ENCODE data around the gene SPOUT1.
A peak's percentile ranks its signal among the peaks of the same experiment; 100 is the strongest.
"Not testable (repeated sequence)": the region's sequence is repeated elsewhere in the genome, so short reads cannot be mapped to it uniquely, and the experiment has no call there.

SPOUT1 gene

GRCh38 chr9:128808543-128808942 lies 21.1 kb downstream of the SPOUT1 start:
- DNase-seq = no peak

GRCh38 chr9:128807827-128808226 lies 21.8 kb downstream of the SPOUT1 start:
- DNase-seq = no peak

GRCh38 chr9:128805661-128806060 lies 23.9 kb downstream of the SPOUT1 start:
- no peak for DNase-seq

GRCh38 chr9:128802482-128802881 lies 27.1 kb downstream of the SPOUT1 start:
- DNase-seq = no peak

- no peak for DNase-seq
Measured at GRCh38 chr9:128800061-128800460, 29.5 kb downstream of the SPOUT1 start.

GRCh38 chr9:128798896-128799295 lies 30.7 kb downstream of the SPOUT1 start:
- no peak for DNase-seq

- not testable (repeated sequence) for DNase-seq
Measured at GRCh38 chr9:128794961-128795360, 34.6 kb downstream of the SPOUT1 start.

- no peak for DNase-seq
Measured at GRCh38 chr9:128792978-128793686, 36.5 kb downstream of the SPOUT1 start.

- no peak for DNase-seq
Measured at GRCh38 chr9:128792134-128792533, 37.5 kb downstream of the SPOUT1 start.

- no peak for DNase-seq
Measured at GRCh38 chr9:128790536-128790935, 39.1 kb downstream of the SPOUT1 start.

- no peak for DNase-seq
Measured at GRCh38 chr9:128788445-128788844, 41.1 kb downstream of the SPOUT1 start.

- no peak for DNase-seq
Measured at GRCh38 chr9:128787659-128788058, 41.9 kb downstream of the SPOUT1 start.

- DNase-seq = peak; percentile 56
Measured at GRCh38 chr9:128786681-128787601, 42.7 kb downstream of the SPOUT1 start, which contains the start of gene TBC1D13. Gene TBC1D13 (plus strand): TSS chr9:128787253. CDS start chr9:128787354, 101 bp downstream.

GRCh38 chr9:128785427-128785826 lies 44.2 kb downstream of the SPOUT1 start:
- no peak for DNase-seq

- DNase-seq = no peak
Measured at GRCh38 chr9:128782669-128783068, 46.9 kb downstream of the SPOUT1 start.

- DNase-seq = no peak
Measured at GRCh38 chr9:128781187-128782070, 48.2 kb downstream of the SPOUT1 start.

- DNase-seq = not testable (repeated sequence)
Measured at GRCh38 chr9:128780093-128780492, 49.5 kb downstream of the SPOUT1 start.

GRCh38 chr9:128774804-128775203 lies 54.8 kb downstream of the SPOUT1 start:
- DNase-seq = no peak

- no peak for DNase-seq
Measured at GRCh38 chr9:128773049-128773448, 56.5 kb downstream of the SPOUT1 start.

GRCh38 chr9:128771745-128772519 lies 57.7 kb downstream of the SPOUT1 start, which contains the start of gene ZER1:
Gene ZER1 (minus strand): TSS chr9:128771927. CDS start chr9:128755565, 16,362 bp downstream.
- DNase-seq = peak; percentile 40

- no peak for DNase-seq
Measured at GRCh38 chr9:128771094-128771721, 58.4 kb downstream of the SPOUT1 start.

All from NCI-H446 treated with DMSO at 0.1 percent for 48 hours (cell line).